Measurements from ENCODE around the gene TCF25. TPM values are rescaled to one million over a fixed set of nuclear protein-coding genes. Genes with fewer than 3 reads are reported as not detected.
"Not testable (repeated sequence)": the region's sequence is repeated elsewhere in the genome, so short reads cannot be mapped to it uniquely, and the experiment has no call there.

Gene TCF25
- total RNA-seq, 2 experiments from 2014 or later = 306 to 307 TPM

GRCh38 chr16:89873972-89874689 lies 739 bp downstream of the TCF25 start:
- Mint-ChIP-seq H3K4me3 (peak overlapping the region; percentile 87), H3K27me3 (no peaks in the 10 kb centered on the region), H3K9me3 (peaks cover 2% of the 10 kb centered on the region), H3K27ac (peak overlapping the region; percentile 79), H3K36me3 (ENCODE audit: low read depth) (peaks cover 44% of the 10 kb centered on the region), H3K4me1 (ENCODE audit: low read depth) (peaks cover 14% of the 10 kb centered on the region)
- DNase-seq (peak; percentile 88 to 98 (median 95)), ATAC-seq (ENCODE audit: poor library complexity) (peak; percentile 78)
- H3K27ac ChIP-seq (ENCODE audit: low read depth in 1 of 2, low read length in 2 of 2) = peak overlapping the region; percentile 99 to 100
- intact Hi-C loops (cut with DNase I, micrococcal nuclease) = loop anchor here (1.0 to 5.0 kb wide), 6 partner anchors 57 to 627 kb away; partner anchors contain the start of genes SPATA2L (in 2 of the 2), ANKRD11 (in 1 of the 2), DBNDD1 (in 1 of the 2) and FANCA (in 1 of the 2)
- H3K9me3 ChIP-seq (ENCODE audit: control insufficient read depth in 1 of 2, insufficient read depth in 1 of 2, low read length in 2 of 2) = peaks cover 0 to 16% of the 10 kb centered on the region in 2 experiments
- TF ChIP-seq, protein P1, sequence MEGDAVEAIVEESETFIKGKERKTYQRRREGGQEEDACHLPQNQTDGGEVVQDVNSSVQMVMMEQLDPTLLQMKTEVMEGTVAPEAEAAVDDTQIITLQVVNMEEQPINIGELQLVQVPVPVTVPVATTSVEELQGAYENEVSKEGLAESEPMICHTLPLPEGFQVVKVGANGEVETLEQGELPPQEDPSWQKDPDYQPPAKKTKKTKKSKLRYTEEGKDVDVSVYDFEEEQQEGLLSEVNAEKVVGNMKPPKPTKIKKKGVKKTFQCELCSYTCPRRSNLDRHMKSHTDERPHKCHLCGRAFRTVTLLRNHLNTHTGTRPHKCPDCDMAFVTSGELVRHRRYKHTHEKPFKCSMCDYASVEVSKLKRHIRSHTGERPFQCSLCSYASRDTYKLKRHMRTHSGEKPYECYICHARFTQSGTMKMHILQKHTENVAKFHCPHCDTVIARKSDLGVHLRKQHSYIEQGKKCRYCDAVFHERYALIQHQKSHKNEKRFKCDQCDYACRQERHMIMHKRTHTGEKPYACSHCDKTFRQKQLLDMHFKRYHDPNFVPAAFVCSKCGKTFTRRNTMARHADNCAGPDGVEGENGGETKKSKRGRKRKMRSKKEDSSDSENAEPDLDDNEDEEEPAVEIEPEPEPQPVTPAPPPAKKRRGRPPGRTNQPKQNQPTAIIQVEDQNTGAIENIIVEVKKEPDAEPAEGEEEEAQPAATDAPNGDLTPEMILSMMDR (IDR thresholded peaks at IDR 0.05) = no peak
- H3K4me3 ChIP-seq (ENCODE audit: low read length) = peak overlapping the region; percentile 98
- H3K4me1 ChIP-seq (ENCODE audit: insufficient read depth, low read length) = peaks cover 23% of the 10 kb centered on the region
- H3K36me3 ChIP-seq (ENCODE audit: insufficient read depth, low read length) = peaks cover 33% of the 10 kb centered on the region
- H3K27me3 ChIP-seq (ENCODE audit: control insufficient read depth in 1 of 2, insufficient read depth in 2 of 2, low read length in 2 of 2) = no peaks in the 10 kb centered on the region
- ChIA-PET CTCF (interaction anchor here (0.6 to 5.8 kb wide), 3 partner anchors 13 to 174 kb away, joined by 4 to 38 read pairs (median 13); no protein-coding TSS in a partner anchor), POLR2A (interaction anchor here (0.6 to 4.8 kb wide), 28 partner anchors 12 to 1071 kb away, joined by 3 to 104 read pairs (median 5); partner anchors contain the start of genes CDK10, CHMP1A, FANCA and SPATA2L)

DNA sequence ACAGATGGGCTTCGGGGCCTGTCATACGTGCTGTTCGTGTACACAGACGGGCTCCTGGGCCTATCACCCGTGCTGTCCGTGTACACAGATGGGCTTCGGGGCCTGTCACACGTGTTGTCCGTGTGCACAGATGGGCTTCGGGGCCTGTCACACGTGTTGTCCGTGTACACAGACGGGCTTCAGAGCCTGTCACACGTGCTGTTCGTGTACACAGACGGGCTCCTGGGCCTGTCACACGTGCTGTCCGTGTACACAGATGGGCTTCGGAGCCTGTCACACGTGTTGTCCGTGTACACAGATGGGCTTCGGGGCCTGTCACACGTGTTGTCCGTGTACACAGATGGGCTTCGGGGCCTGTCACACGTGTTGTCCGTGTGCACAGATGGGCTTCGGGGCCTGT lies 5.7 kb downstream of the TCF25 start:
- peaks cover 13% of the 10 kb centered on the region for H3K4me1 Mint-ChIP-seq (ENCODE audit: low read depth)
- H3K4me3 Mint-ChIP-seq; H3K4me1 ChIP-seq (ENCODE audit: insufficient read depth, low read length); H3K9me3 Mint-ChIP-seq; H3K27ac Mint-ChIP-seq; POLR2A ChIA-PET; intact Hi-C loops (cut with DNase I, micrococcal nuclease); H3K27me3 Mint-ChIP-seq; H3K4me3 ChIP-seq (ENCODE audit: low read length); H3K27ac ChIP-seq (ENCODE audit: low read depth in 1 of 2, low read length in 2 of 2); H3K27me3 ChIP-seq (ENCODE audit: control insufficient read depth in 1 of 2, insufficient read depth in 2 of 2, low read length in 2 of 2); ATAC-seq (ENCODE audit: poor library complexity): not testable (repeated sequence)
- peaks cover 74% of the 10 kb centered on the region for H3K36me3 ChIP-seq (ENCODE audit: insufficient read depth, low read length)
- peak in 1 of 14 experiments; percentile 19 for DNase-seq
- H3K9me3 ChIP-seq (ENCODE audit: control insufficient read depth in 1 of 2, insufficient read depth in 1 of 2, low read length in 2 of 2) = peaks cover 0 to 14% of the 10 kb centered on the region in 2 experiments
- H3K36me3 Mint-ChIP-seq (ENCODE audit: low read depth) = peaks cover 70% of the 10 kb centered on the region
- CTCF ChIA-PET = interaction anchor here (1.1 kb wide), 1 partner anchor 31 kb away, joined by 3 read pairs; no protein-coding TSS in a partner anchor

DNA sequence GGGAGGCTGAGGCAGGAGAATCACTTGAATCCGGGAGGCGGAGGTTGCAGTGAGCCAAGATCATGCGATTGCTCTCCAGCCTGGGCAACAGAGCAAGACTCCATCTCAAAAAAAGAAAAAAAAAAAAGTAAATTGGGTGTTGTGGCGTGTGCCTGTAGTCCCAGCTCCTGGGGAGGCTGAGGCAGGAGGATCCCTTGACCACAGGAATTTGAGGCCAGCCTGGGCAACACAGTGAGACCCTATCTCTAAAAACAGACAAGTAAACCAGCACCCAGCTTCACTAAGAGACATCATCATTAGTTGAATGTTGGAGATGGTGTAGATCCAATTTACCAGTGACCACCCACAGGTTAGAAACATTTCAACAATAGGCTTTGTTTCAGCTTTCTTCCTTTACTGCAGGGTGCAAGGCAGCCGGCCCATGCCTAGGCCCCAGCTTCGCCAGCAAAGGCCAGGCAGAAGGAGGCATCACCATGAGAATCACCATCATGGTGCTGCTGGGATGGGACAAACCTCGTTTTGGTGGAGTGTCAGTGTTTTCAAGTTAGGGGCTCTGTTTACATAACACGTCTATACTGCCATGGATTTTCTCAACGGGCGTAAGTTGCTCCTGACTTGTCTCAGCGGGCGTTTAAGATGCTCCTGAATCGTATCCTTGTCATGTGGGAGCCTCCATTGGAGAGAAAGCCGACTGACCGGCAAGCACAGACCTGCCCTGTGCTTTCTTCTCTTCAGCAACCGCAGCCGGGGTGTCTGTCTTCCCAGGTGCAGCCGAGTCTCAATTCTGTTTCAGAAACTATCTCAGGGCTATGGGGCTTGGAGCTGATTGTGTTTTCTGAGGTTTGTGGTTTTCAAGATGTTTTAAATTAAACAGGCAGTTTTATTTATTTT lies 7.3 kb downstream of the TCF25 start:
- DNase-seq (no peak), ATAC-seq (ENCODE audit: poor library complexity) (no peak)
- Histone ChIP-seq H3K4me3 (ENCODE audit: low read length) (no peak overlapping the region), H3K9me3 (ENCODE audit: control insufficient read depth in 1 of 2, insufficient read depth in 1 of 2, low read length in 2 of 2) (peaks cover 0 to 1% of the 10 kb centered on the region in 2 experiments), H3K4me1 (ENCODE audit: insufficient read depth, low read length) (no peaks in the 10 kb centered on the region), H3K27me3 (ENCODE audit: control insufficient read depth in 1 of 2, insufficient read depth in 2 of 2, low read length in 2 of 2) (no peaks in the 10 kb centered on the region), H3K27ac (ENCODE audit: low read depth in 1 of 2, low read length in 2 of 2) (no peak overlapping the region), H3K36me3 (ENCODE audit: insufficient read depth, low read length) (peaks cover 80% of the 10 kb centered on the region)
- Mint-ChIP-seq H3K36me3 (ENCODE audit: low read depth) (peaks cover 70% of the 10 kb centered on the region), H3K9me3 (no peaks in the 10 kb centered on the region), H3K4me1 (ENCODE audit: low read depth) (peaks cover 7% of the 10 kb centered on the region), H3K27ac (peak overlapping the region; percentile 28), H3K27me3 (no peaks in the 10 kb centered on the region), H3K4me3 (no peak overlapping the region)
- TF ChIP-seq, protein P1 (IDR thresholded peaks at IDR 0.05) = no peak
- ChIA-PET CTCF (interaction anchor here (1.2 kb wide), 1 partner anchor 20 kb away, joined by 3 read pairs; no protein-coding TSS in a partner anchor), POLR2A (no interaction called here)
- intact Hi-C loops (cut with DNase I, micrococcal nuclease) = no loop called here
